ENCODE measurements around the gene NT5DC1.

The NT5DC1 gene

DNA sequence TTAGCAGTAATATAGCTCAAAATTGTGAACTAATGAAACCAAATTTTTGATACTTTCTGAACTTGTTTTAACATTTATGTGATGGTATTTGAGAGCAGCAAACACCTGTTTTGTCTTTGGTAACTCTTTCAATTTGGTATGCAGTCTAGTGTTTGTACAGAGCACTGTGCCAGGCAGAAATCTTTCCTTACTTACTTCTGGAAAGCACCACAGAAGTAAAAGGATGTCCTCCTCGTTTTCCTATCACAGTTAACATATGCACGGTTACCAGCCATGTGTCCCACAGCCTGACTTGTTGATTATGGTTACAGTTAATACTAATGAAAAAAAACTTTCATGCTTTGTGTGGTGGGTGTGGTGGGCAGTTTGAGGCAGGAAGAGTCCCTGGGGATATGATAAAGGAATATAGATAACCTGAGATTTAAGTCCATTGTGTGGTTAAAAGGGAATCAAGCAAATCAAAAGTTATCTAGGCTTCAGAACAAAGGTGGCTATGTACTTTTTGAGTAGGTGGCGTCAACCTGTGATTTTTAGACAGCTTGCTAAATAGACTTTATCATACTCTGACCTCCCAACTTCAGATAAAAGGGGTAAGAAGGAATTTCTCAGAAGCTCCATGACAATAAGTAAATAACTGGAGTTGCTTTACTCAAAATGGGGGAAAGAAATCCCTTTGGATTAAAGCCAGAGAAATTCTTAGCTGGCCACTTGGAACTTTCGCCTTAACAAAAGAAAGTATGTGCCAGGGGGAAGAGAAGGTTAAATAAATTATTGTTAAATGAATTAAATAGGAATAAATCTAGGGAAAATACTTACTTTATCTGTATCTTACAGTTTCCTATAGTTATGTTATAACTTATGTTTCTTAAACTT, 45.4 kb downstream of the NT5DC1 start (continued):
- TF ChIP-seq, protein P1, sequence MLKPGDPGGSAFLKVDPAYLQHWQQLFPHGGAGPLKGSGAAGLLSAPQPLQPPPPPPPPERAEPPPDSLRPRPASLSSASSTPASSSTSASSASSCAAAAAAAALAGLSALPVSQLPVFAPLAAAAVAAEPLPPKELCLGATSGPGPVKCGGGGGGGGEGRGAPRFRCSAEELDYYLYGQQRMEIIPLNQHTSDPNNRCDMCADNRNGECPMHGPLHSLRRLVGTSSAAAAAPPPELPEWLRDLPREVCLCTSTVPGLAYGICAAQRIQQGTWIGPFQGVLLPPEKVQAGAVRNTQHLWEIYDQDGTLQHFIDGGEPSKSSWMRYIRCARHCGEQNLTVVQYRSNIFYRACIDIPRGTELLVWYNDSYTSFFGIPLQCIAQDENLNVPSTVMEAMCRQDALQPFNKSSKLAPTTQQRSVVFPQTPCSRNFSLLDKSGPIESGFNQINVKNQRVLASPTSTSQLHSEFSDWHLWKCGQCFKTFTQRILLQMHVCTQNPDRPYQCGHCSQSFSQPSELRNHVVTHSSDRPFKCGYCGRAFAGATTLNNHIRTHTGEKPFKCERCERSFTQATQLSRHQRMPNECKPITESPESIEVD (tag by site-specific recombination; IDR thresholded peaks at IDR 0.05): no peak
- TF ChIP-seq, protein P2, sequence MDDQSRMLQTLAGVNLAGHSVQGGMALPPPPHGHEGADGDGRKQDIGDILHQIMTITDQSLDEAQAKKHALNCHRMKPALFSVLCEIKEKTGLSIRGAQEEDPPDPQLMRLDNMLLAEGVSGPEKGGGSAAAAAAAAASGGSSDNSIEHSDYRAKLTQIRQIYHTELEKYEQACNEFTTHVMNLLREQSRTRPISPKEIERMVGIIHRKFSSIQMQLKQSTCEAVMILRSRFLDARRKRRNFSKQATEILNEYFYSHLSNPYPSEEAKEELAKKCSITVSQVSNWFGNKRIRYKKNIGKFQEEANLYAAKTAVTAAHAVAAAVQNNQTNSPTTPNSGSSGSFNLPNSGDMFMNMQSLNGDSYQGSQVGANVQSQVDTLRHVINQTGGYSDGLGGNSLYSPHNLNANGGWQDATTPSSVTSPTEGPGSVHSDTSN (CRISPR knock-in tag; IDR thresholded peaks at IDR 0.05): no peak
- TF ChIP-seq ZBTB7A (tag by site-specific recombination; IDR thresholded peaks at IDR 0.05; ENCODE audit: low read depth): no peak

GRCh38 chr6:116152620-116153019, 52.0 kb downstream of the NT5DC1 start:
- H3K4me3 ChIP-seq (ENCODE audit: low read depth, low read length): no peak overlapping the region
- CTCF ChIA-PET: no interaction called here
- TF ChIP-seq, protein P1 (tag by site-specific recombination; IDR thresholded peaks at IDR 0.05): peak; percentile 66
- TF ChIP-seq FEZF1 (tag by site-specific recombination; IDR thresholded peaks at IDR 0.05) (0 out of 2 replicates have a peak, but pooled peaks have one; percentile 19), ZBTB17 (tag by site-specific recombination; IDR thresholded peaks at IDR 0.05) (no peak)

GRCh38 chr6:116154887-116155286, 54.2 kb downstream of the NT5DC1 start:
- Histone ChIP-seq H3K9me3 (ENCODE audit: control insufficient read depth, insufficient read depth, low read depth, low read length) (no peaks in the 10 kb centered on the region), H3K27ac (ENCODE audit: extremely low read depth, low read depth, low read length) (no peak overlapping the region), H3K4me1 (ENCODE audit: control insufficient read depth, insufficient read depth, low read length) (peaks cover 3% of the 10 kb centered on the region; the same call in 1 of the 2 replicates), H3K36me3 (ENCODE audit: control insufficient read depth in 2 of 2, insufficient read depth in 1 of 2, low read length in 2 of 2) (no peaks in the 10 kb centered on the region), H3K4me3 (ENCODE audit: low read depth, low read length) (no peak overlapping the region)
- TF ChIP-seq ZNF600 (tag by site-specific recombination; IDR thresholded peaks at IDR 0.05) (no peak), ZBTB11 (tag by site-specific recombination; conservative IDR thresholded peaks at IDR 0.05; ENCODE audit: low read depth) (no peak), ZNF24 (tag by site-specific recombination; IDR thresholded peaks at IDR 0.05) (no peak), ZNF626 (tag by site-specific recombination; IDR thresholded peaks at IDR 0.05) (no peak), ZNF202 (tag by site-specific recombination; IDR thresholded peaks at IDR 0.05; ENCODE audit: borderline replicate concordance) (no peak), ZNF112 (tag by site-specific recombination; IDR thresholded peaks at IDR 0.05) (no peak), KLF8 (tag by site-specific recombination; IDR thresholded peaks at IDR 0.05) (no peak), ZNF76 (tag by site-specific recombination; IDR thresholded peaks at IDR 0.05; ENCODE audit: borderline replicate concordance, low read depth) (no peak), YY2 (tag by site-specific recombination; IDR thresholded peaks at IDR 0.05) (no peak), ZSCAN5A (tag by site-specific recombination; IDR thresholded peaks at IDR 0.05) (no peak), FEZF1 (tag by site-specific recombination; IDR thresholded peaks at IDR 0.05) (no peak), ZNF777 (tag by site-specific recombination; IDR thresholded peaks at IDR 0.05; ENCODE audit: borderline replicate concordance) (no peak), ZNF239 (tag by site-specific recombination; IDR thresholded peaks at IDR 0.05) (no peak), ZNF529 (tag by site-specific recombination; IDR thresholded peaks at IDR 0.05; ENCODE audit: insufficient replicate concordance) (no peak), ZNF621 (tag by site-specific recombination; IDR thresholded peaks at IDR 0.05) (no peak), ZNF311 (tag by site-specific recombination; IDR thresholded peaks at IDR 0.05; ENCODE audit: borderline replicate concordance) (no peak), ZNF274 (IDR thresholded peaks at IDR 0.05; ENCODE audit: low read length) (no peak), ZNF274 (tag by site-specific recombination; IDR thresholded peaks at IDR 0.05; ENCODE audit: borderline replicate concordance) (no peak)
- ChIA-PET CTCF (no interaction called here), POLR2A (no interaction called here)

More at GRCh38 chr6:116152620-116153019, 52.0 kb downstream of the NT5DC1 start:
- Histone ChIP-seq H3K36me3 (ENCODE audit: control insufficient read depth in 2 of 2, insufficient read depth in 1 of 2, low read length in 2 of 2) (no peaks in the 10 kb centered on the region), H3K9me3 (ENCODE audit: control insufficient read depth, insufficient read depth, low read depth, low read length) (no peaks in the 10 kb centered on the region), H3K27ac (ENCODE audit: extremely low read depth, low read depth, low read length) (no peak overlapping the region), H3K4me1 (ENCODE audit: control insufficient read depth, insufficient read depth, low read length) (peaks cover 3% of the 10 kb centered on the region; the same call in 1 of the 2 replicates)
- POLR2A ChIA-PET: no interaction called here
